Measurements from ENCODE around the gene FSIP2.
"Not testable (repeated sequence)": the region's sequence is repeated elsewhere in the genome, so short reads cannot be mapped to it uniquely, and the experiment has no call there.

GRCh38 chr2:185864468-185865260, 126.1 kb downstream of the FSIP2 start:
- TF ChIP-seq EZH2phosphoT487, CTCF (IDR thresholded peaks at IDR 0.05): not testable (repeated sequence)
